Measurements from ENCODE around the gene CST9L. TPM values are rescaled to one million over a fixed set of nuclear protein-coding genes. Genes with fewer than 3 reads are reported as not detected.

CST9L gene
- polyA plus RNA-seq, 1 experiment, result not detected

- no peak for DNase-seq (ENCODE audit: low read depth)
- TF ChIP-seq, protein P1, sequence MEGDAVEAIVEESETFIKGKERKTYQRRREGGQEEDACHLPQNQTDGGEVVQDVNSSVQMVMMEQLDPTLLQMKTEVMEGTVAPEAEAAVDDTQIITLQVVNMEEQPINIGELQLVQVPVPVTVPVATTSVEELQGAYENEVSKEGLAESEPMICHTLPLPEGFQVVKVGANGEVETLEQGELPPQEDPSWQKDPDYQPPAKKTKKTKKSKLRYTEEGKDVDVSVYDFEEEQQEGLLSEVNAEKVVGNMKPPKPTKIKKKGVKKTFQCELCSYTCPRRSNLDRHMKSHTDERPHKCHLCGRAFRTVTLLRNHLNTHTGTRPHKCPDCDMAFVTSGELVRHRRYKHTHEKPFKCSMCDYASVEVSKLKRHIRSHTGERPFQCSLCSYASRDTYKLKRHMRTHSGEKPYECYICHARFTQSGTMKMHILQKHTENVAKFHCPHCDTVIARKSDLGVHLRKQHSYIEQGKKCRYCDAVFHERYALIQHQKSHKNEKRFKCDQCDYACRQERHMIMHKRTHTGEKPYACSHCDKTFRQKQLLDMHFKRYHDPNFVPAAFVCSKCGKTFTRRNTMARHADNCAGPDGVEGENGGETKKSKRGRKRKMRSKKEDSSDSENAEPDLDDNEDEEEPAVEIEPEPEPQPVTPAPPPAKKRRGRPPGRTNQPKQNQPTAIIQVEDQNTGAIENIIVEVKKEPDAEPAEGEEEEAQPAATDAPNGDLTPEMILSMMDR (IDR thresholded peaks at IDR 0.05; ENCODE audit: insufficient read depth, low read depth, low read length), result no peak
- no peaks in the 10 kb centered on the region; the same call in 1 of the 2 replicates for H3K27me3 ChIP-seq (ENCODE audit: control insufficient read depth, insufficient read depth, low read length)
- H3K4me3 ChIP-seq (ENCODE audit: low read depth, low read length), result no peak overlapping the region
- CTCF ChIA-PET, result interaction anchor here (0.7 kb wide), 1 partner anchor 57 kb away, joined by 3 read pairs; no protein-coding TSS in a partner anchor
- H3K36me3 ChIP-seq (ENCODE audit: control insufficient read depth, insufficient read depth, low read length), result no peaks in the 10 kb centered on the region
- POLR2A ChIA-PET, result no interaction called here
Observed at GRCh38 chr20:23524146-23524545, 44.1 kb downstream of the CST9L start.

DNA sequence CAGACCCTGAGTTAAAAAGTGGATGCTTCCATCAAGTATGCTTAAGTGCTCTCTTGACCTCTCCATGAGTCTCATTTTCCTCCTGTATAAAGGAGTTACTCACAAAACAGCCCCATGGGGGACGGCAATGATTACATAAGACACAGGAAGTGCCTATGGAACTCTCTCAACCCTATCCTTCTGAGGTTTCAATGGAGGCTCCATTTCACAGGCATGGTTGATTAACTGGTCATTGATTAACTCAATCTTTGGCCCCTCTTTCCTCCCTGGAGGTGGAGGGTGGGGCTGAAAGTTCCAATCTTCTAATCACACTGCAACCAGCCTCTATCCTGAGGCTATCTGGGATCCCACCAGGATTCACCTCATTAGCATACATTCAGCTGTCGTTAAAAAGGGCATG is 48.1 kb downstream of the CST9L start:
- TF ChIP-seq, protein P1 (IDR thresholded peaks at IDR 0.05; ENCODE audit: insufficient read depth, low read depth, low read length), result no peak
- Histone ChIP-seq H3K27me3 (ENCODE audit: control insufficient read depth, insufficient read depth, low read length) (no peaks in the 10 kb centered on the region), H3K4me3 (ENCODE audit: low read depth, low read length) (no peak overlapping the region), H3K36me3 (ENCODE audit: control insufficient read depth, insufficient read depth, low read length) (no peaks in the 10 kb centered on the region)
- CTCF ChIA-PET, result no interaction called here
- no peak for DNase-seq (ENCODE audit: low read depth)
- POLR2A ChIA-PET, result no interaction called here

- TF ChIP-seq, protein P1 (IDR thresholded peaks at IDR 0.05; ENCODE audit: insufficient read depth, low read depth, low read length), result no peak
- ChIA-PET CTCF (no interaction called here), POLR2A (no interaction called here)
- H3K36me3 ChIP-seq (ENCODE audit: control insufficient read depth, insufficient read depth, low read length), result no peaks in the 10 kb centered on the region
- no peaks in the 10 kb centered on the region for H3K27me3 ChIP-seq (ENCODE audit: control insufficient read depth, insufficient read depth, low read length)
- H3K4me3 ChIP-seq (ENCODE audit: low read depth, low read length), result no peak overlapping the region
- no peak for DNase-seq (ENCODE audit: low read depth)
Observed at GRCh38 chr20:23519556-23519955, 48.7 kb downstream of the CST9L start.

DNA sequence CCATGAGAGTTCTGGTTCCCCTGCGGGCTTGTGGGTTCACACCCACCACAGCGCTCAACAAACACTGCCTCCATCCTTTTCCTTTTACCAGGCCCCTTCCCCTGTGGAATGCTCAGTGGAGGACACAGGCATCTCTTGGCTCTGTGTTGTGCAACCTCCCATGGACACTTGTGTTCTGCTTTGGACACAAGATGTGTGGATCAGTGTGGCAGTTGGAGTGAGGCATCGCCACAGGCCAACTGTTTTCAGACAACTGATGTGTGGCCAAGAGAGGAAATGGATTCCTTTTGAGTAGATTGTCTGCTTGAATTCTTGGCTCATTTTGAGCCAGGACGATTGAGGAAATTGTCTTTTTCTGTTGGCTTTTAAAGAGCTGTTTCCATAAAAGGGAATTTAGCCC is 50.6 kb downstream of the CST9L start:
- CTCF ChIA-PET, result interaction anchor here (0.8 kb wide), 1 partner anchor 39 kb away, joined by 3 read pairs; no protein-coding TSS in a partner anchor
- POLR2A ChIA-PET, result no interaction called here
- no peak for DNase-seq (ENCODE audit: low read depth)
- Histone ChIP-seq H3K27me3 (ENCODE audit: control insufficient read depth, insufficient read depth, low read length) (no peaks in the 10 kb centered on the region), H3K4me3 (ENCODE audit: low read depth, low read length) (no peak overlapping the region), H3K36me3 (ENCODE audit: control insufficient read depth, insufficient read depth, low read length) (no peaks in the 10 kb centered on the region)
- TF ChIP-seq, protein P1 (IDR thresholded peaks at IDR 0.05; ENCODE audit: insufficient read depth, low read depth, low read length), result no peak

DNA sequence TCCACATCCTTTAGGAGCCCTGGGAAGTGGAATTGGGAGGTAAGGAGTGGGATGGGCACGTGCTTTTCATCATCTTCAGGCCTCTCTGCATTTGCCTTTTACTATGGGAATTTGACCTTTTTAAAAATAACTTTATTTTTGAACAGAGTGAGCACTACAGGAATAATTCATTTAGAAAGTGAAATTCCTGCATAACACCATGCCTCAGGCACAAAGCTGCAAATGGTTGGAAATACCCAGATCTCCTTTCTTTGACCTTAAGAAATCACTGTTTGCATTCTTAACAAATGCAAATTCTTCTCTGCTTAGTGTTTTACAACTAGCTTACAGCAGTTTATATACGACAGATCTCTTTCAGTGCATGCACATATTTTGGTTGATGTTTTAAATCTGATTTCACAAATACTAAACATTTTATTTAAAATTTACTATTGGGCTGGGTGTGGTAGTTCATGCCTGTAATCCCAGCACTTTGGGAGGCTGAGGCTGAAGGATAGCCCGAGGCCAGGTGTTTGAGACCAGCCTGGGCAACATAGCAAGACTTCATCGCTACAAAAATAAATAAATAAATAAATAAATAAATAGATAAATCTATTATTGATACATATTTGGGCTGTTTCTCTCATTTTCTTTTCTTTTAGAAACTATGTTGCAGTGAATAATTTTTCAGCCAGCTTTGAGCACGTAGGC is 52.9 kb downstream of the CST9L start:
- POLR2A ChIA-PET, result interaction anchor here (0.5 kb wide), 1 partner anchor 98 kb away, joined by 4 read pairs; no protein-coding TSS in a partner anchor
- Histone ChIP-seq H3K4me3 (ENCODE audit: low read depth, low read length) (no peak overlapping the region), H3K36me3 (ENCODE audit: control insufficient read depth, insufficient read depth, low read length) (no peaks in the 10 kb centered on the region), H3K27me3 (ENCODE audit: control insufficient read depth, insufficient read depth, low read length) (no peaks in the 10 kb centered on the region)
- CTCF ChIA-PET, result interaction anchor here (0.6 to 0.9 kb wide), 2 partner anchors 22 to 67 kb away, joined by 3 to 4 read pairs; no protein-coding TSS in a partner anchor
- TF ChIP-seq, protein P1 (IDR thresholded peaks at IDR 0.05; ENCODE audit: insufficient read depth, low read depth, low read length), result no peak
- DNase-seq (ENCODE audit: low read depth), result peak; percentile 52
